ENCODE results near the gene SLC24A1. TPM values are rescaled to one million over a fixed set of nuclear protein-coding genes. Genes with fewer than 3 reads are reported as not detected.

SLC24A1 gene
- total and polyA plus RNA-seq, 2 of the 13 experiments (the other 11 are each of a cell fraction or from before 2014, with no cell fraction given): 5.9 to 8.3 TPM

DNA sequence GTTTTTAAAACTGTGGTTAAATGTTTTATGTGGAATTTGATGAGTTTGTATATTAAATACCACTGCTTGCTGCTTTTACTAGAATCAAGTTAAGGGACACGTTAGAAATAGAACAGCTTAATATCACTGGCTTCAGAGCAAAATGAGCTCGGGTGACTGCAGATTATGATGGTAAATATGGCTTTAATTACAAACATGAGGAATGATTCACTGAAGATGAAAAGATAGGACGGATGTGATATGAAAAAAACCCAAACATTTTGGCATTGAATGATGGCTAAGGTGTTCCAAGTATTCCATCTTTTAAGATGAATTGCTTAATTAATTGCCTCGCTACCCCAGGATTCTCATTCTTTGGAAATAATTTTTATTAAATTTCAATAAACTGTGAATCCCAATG, 33.7 kb downstream of the SLC24A1 start:
- H3K27ac ChIP-seq (ENCODE audit: extremely low read length, insufficient read depth, low read length): no peak overlapping the region
- intact Hi-C loops (cut with micrococcal nuclease; ENCODE audit: unreplicated experiment): no loop called here
- H3K4me1 ChIP-seq (ENCODE audit: insufficient read depth, low read length): no peaks in the 10 kb centered on the region
- no peak for ATAC-seq
- no peak overlapping the region for H3K4me3 ChIP-seq (replicated peaks in 1 of 3; ENCODE audit: insufficient read depth in 1 of 3, low read depth in 2 of 3, low read length in 3 of 3)
- H3K9ac ChIP-seq (ENCODE audit: insufficient read depth, low read depth, low read length): no peak overlapping the region
- DNase-seq (ENCODE audit: low spot score): no peak
- no peak overlapping the region for H3K4me2 ChIP-seq (ENCODE audit: low read depth, low read length)
- no peaks in the 10 kb centered on the region for H3K79me2 ChIP-seq (ENCODE audit: insufficient read depth, low read length)
- in situ Hi-C loops (cut with HindIII; ENCODE audit: extremely low pct_ligation_motif_present, low pct_unique_long_range_greater_than_20kb): no loop called here
- H2AFZ ChIP-seq (ENCODE audit: low read length): no peak overlapping the region
- H3K36me3 ChIP-seq (replicated peaks in 1 of 2; ENCODE audit: control insufficient read depth in 1 of 2, insufficient read depth in 2 of 2, low read length in 2 of 2): peaks cover 3 to 12% of the 10 kb centered on the region in 2 experiments; a peak in 4 of 5 replicates
- TF ChIP-seq, protein P1, sequence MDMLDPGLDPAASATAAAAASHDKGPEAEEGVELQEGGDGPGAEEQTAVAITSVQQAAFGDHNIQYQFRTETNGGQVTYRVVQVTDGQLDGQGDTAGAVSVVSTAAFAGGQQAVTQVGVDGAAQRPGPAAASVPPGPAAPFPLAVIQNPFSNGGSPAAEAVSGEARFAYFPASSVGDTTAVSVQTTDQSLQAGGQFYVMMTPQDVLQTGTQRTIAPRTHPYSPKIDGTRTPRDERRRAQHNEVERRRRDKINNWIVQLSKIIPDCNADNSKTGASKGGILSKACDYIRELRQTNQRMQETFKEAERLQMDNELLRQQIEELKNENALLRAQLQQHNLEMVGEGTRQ (IDR thresholded peaks at IDR 0.05; ENCODE audit: low read depth, low read length): no peak
- TF ChIP-seq, protein P1 (CRISPR knock-in tag; IDR thresholded peaks at IDR 0.05; ENCODE audit: borderline replicate concordance): no peak
- TF ChIP-seq HNRNPUL1 (IDR thresholded peaks at IDR 0.05; ENCODE audit: low read depth, low read length) (no peak), ZZZ3 (CRISPR knock-in tag; IDR thresholded peaks at IDR 0.05; ENCODE audit: borderline replicate concordance) (no peak), ZNF782 (CRISPR knock-in tag; IDR thresholded peaks at IDR 0.05; ENCODE audit: borderline replicate concordance) (no peak), ZNF34 (CRISPR knock-in tag; IDR thresholded peaks at IDR 0.05; ENCODE audit: borderline replicate concordance) (no peak), ZNF138 (CRISPR knock-in tag; IDR thresholded peaks at IDR 0.05; ENCODE audit: low read depth) (no peak), CHD4 (IDR thresholded peaks at IDR 0.05; ENCODE audit: borderline replicate concordance, low read length) (no peak), RARG (CRISPR knock-in tag; IDR thresholded peaks at IDR 0.05; ENCODE audit: low read depth) (no peak), HNF4A (CRISPR knock-in tag; IDR thresholded peaks at IDR 0.05) (no peak)
- TF ChIP-seq, protein P2, sequence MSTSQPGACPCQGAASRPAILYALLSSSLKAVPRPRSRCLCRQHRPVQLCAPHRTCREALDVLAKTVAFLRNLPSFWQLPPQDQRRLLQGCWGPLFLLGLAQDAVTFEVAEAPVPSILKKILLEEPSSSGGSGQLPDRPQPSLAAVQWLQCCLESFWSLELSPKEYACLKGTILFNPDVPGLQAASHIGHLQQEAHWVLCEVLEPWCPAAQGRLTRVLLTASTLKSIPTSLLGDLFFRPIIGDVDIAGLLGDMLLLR (CRISPR knock-in tag; IDR thresholded peaks at IDR 0.05): no peak
- TF ChIP-seq, protein P3, sequence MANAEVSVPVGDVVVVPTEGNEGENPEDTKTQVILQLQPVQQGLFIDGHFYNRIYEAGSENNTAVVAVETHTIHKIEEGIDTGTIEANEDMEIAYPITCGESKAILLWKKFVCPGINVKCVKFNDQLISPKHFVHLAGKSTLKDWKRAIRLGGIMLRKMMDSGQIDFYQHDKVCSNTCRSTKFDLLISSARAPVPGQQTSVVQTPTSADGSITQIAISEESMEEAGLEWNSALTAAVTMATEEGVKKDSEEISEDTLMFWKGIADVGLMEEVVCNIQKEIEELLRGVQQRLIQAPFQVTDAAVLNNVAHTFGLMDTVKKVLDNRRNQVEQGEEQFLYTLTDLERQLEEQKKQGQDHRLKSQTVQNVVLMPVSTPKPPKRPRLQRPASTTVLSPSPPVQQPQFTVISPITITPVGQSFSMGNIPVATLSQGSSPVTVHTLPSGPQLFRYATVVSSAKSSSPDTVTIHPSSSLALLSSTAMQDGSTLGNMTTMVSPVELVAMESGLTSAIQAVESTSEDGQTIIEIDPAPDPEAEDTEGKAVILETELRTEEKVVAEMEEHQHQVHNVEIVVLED (CRISPR knock-in tag; IDR thresholded peaks at IDR 0.05; ENCODE audit: borderline replicate concordance): no peak
- WGBS (ENCODE audit: low lambda C conversion rate): 98% methylated on average over 4 of the region's 4 CpGs
- FAIRE-seq: no peak
- ChIA-PET POLR2A (no interaction called here), CTCF (ENCODE audit: low intra/inter-chr PET ratio, low total read pairs) (no interaction called here)
- H4K20me1 ChIP-seq (ENCODE audit: insufficient read depth, low read length): no peaks in the 10 kb centered on the region
- H3K9me3 ChIP-seq (ENCODE audit: low read length): no peaks in the 10 kb centered on the region
- BruUV-seq (replicated peaks): no TSS peak
- H3K27me3 ChIP-seq (ENCODE audit: control insufficient read depth in 1 of 2, insufficient read depth in 2 of 2, low read length in 2 of 2): no peaks in the 10 kb centered on the region; a peak in 1 of 5 replicates
